ENCODE measurements around the gene CFAP157.
A peak's percentile ranks its signal among the peaks of the same experiment; 100 is the strongest.

CFAP157 gene

GRCh38 chr9:127716412-127716811, 9.6 kb downstream of the CFAP157 start:
- DNase-seq = no peak

GRCh38 chr9:127717766-127718165, 11.0 kb downstream of the CFAP157 start:
- no peak for DNase-seq

- no peak for DNase-seq
Measured at GRCh38 chr9:127720031-127720864, 13.5 kb downstream of the CFAP157 start.

GRCh38 chr9:127720865-127721227, 14.1 kb downstream of the CFAP157 start:
- DNase-seq = no peak

GRCh38 chr9:127721391-127721821, 14.6 kb downstream of the CFAP157 start:
- DNase-seq = no peak

GRCh38 chr9:127722055-127722745, 15.4 kb downstream of the CFAP157 start:
- no peak for DNase-seq

GRCh38 chr9:127723013-127723412, 16.2 kb downstream of the CFAP157 start:
- no peak for DNase-seq

GRCh38 chr9:127723444-127723843, 16.7 kb downstream of the CFAP157 start:
- DNase-seq = no peak

- DNase-seq = peak in 1 of 2 experiments; percentile 49
Measured at GRCh38 chr9:127724012-127724411, 17.2 kb downstream of the CFAP157 start.

GRCh38 chr9:127726871-127727270, 20.1 kb downstream of the CFAP157 start:
- DNase-seq = peak in 1 of 2 experiments; percentile 65

- no peak for DNase-seq
Measured at GRCh38 chr9:127728808-127729207, 22.0 kb downstream of the CFAP157 start.

- no peak for DNase-seq
Measured at GRCh38 chr9:127729522-127730256, 22.9 kb downstream of the CFAP157 start.

GRCh38 chr9:127730262-127730661, 23.5 kb downstream of the CFAP157 start:
- no peak for DNase-seq

GRCh38 chr9:127730799-127731410, 24.1 kb downstream of the CFAP157 start:
- DNase-seq = no peak

GRCh38 chr9:127731938-127732337, 25.1 kb downstream of the CFAP157 start:
- no peak for DNase-seq

GRCh38 chr9:127732444-127732843, 25.7 kb downstream of the CFAP157 start:
- no peak for DNase-seq

- DNase-seq = no peak
Measured at GRCh38 chr9:127733614-127734013, 26.8 kb downstream of the CFAP157 start.

GRCh38 chr9:127734247-127734746, 27.5 kb downstream of the CFAP157 start:
- peak in 1 of 2 experiments; percentile 79 for DNase-seq

GRCh38 chr9:127734747-127735529, 28.1 kb downstream of the CFAP157 start, which contains the start of gene TOR2A:
Gene TOR2A, minus strand, starts transcription at chr9:127735294. Its CDS starts 24 bp downstream, at chr9:127735270.
- DNase-seq = peak; percentile 96

GRCh38 chr9:127735530-127736185, 28.9 kb downstream of the CFAP157 start:
- no peak for DNase-seq

GRCh38 chr9:127738666-127739065, 31.9 kb downstream of the CFAP157 start:
- DNase-seq = no peak

Data from NCI-H524 (cell line).